ENCODE data around the gene NR2C2.

DNA sequence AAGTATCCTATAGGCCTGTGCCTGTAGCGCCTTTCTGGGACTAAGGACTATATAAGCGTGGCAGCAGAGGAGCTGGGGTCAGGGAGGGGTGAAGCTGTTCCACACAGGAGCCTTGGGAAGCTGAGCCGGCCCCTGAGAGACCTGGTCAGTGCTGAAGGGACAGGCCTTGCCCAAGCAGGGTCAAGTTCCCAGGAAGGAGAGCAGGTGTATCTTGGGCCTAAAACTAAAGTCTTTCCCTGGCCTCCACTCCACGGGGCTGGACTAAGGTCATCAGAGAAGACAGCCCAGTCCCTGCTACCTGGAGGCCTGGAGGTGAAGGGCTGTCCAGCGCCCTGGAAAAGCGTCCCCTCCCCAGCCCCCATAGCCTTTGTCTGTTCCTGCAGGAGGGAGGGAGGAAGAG, 23.9 kb upstream of the NR2C2 start:
- TF ChIP-seq EP300 (IDR thresholded peaks at IDR 0.05; ENCODE audit: low read depth) (no peak), POLR2A (IDR thresholded peaks at IDR 0.05) (no peak), POLR2AphosphoS5 (IDR thresholded peaks at IDR 0.05) (no peak)

All from transverse colon (tissue), 3 donors.